SK-N-SH (cell line): ENCODE data around the gene NR1I2. TPM values are rescaled to one million over a fixed set of nuclear protein-coding genes. Genes with fewer than 3 reads are reported as not detected.

Source experiments
- CTCF ChIA-PET: fragments of 300-600, 350-600 bp; formaldehyde crosslinking; extraction: SDS; loops from one replicate; lab custom pipeline; 2021; lab: Yijun Ruan, JAX
- POLR2A ChIA-PET: fragments of 350-600 bp; sonication (Branson Sonifier 250); formaldehyde crosslinking; extraction: SDS; loops from one replicate; lab custom pipeline; 2020; ENCODE audit warnings: antibody characterized with exemption, inconsistent platforms; lab: Yijun Ruan, JAX
- DNase-seq: peaks from one replicate; pipeline ENCODE4 v3.0.0; 2012
- H2AFZ ChIP-seq: fragments of 200-600 bp; sonication (generic); 2 replicates; pipeline ENCODE4 v1.8.1; 2016; ENCODE audit warnings: antibody characterized with exemption, mild to moderate bottlenecking, low read depth
- H3F3A ChIP-seq: fragments of 200-600 bp; sonication (generic); replicated peaks from 2 replicates; pipeline ENCODE3; 2016; ENCODE audit warnings: antibody characterized with exemption, mild to moderate bottlenecking; ENCODE audit not compliant: insufficient read depth
- H3K27ac ChIP-seq, 2 experiments: fragments of 200-500 bp in 1 of 2; fragments of 200-600 bp in 1 of 2; sonication (Bioruptor generic) in 1 of 2; sonication (generic), shearing (Covaris generic) in 1 of 2; 2 replicates each; pipeline versions ENCODE4 v1.5.1 to v1.6.1; 2014 to 2016; ENCODE audit warnings: low read depth in 2 of 2, inconsistent platforms in 1 of 2, low read length in 1 of 2, mild to moderate bottlenecking in 1 of 2, mixed read lengths in 1 of 2
- H3K27me3 ChIP-seq: fragments of 200-600 bp; sonication (generic), shearing (Covaris generic); 2 replicates; pipeline ENCODE4 v1.6.1; 2016; ENCODE audit warnings: mixed run types; ENCODE audit not compliant: insufficient read depth
- H3K36me3 ChIP-seq, 2 experiments: fragments of 200-500 bp in 1 of 2; fragments of 200-600 bp in 1 of 2; sonication (Bioruptor generic) in 1 of 2; sonication (generic) in 1 of 2; replicated peaks in 1 of 2; 2 replicates each; pipeline versions ENCODE3 to v1.5.1; 2014 to 2016; ENCODE audit warnings: low read length in 1 of 2, mild to moderate bottlenecking in 1 of 2; ENCODE audit not compliant: insufficient read depth in 2 of 2, control insufficient read depth in 1 of 2
- H3K4me1 ChIP-seq, 2 experiments: fragments of 200-500 bp in 1 of 2; fragments of 200-600 bp in 1 of 2; sonication (Bioruptor generic) in 1 of 2; sonication (generic), shearing (Covaris generic) in 1 of 2; 2 replicates each; pipeline versions ENCODE4 v1.5.1 to v1.6.1; 2014 to 2016; ENCODE audit warnings: low read depth in 1 of 2, low read length in 1 of 2, mixed run types in 1 of 2; ENCODE audit not compliant: insufficient read depth in 2 of 2, control insufficient read depth in 1 of 2
- H3K4me2 ChIP-seq: fragments of 200-600 bp; sonication (generic), shearing (Covaris generic); 2 replicates; pipeline ENCODE4 v1.6.1; 2017; ENCODE audit warnings: mixed run types
- H3K4me3 ChIP-seq, 2 experiments: fragments of 200-500 bp in 1 of 2; fragments of 200-600 bp in 1 of 2; sonication (Bioruptor generic) in 1 of 2; sonication (generic), shearing (Covaris generic) in 1 of 2; 2 replicates each; pipeline versions ENCODE4 v1.5.1 to v1.8.1; 2014 to 2016; ENCODE audit warnings: low read depth in 2 of 2, inconsistent platforms in 1 of 2, low read length in 1 of 2, mild to moderate bottlenecking in 1 of 2, mixed read lengths in 1 of 2, moderate library complexity in 1 of 2
- H3K79me2 ChIP-seq: fragments of 200-600 bp; sonication (generic); 2 replicates; pipeline ENCODE4 v1.8.1; 2017; ENCODE audit warnings: mild to moderate bottlenecking; ENCODE audit not compliant: insufficient read depth
- H3K9ac ChIP-seq: fragments of 200-600 bp; sonication (generic); 2 replicates; pipeline ENCODE4 v1.6.1; 2017; ENCODE audit warnings: mixed run types
- H3K9me2 ChIP-seq: fragments of 200-600 bp; sonication (generic); 2 replicates; pipeline ENCODE4 v1.6.1; 2017; ENCODE audit warnings: mixed run types
- H3K9me3 ChIP-seq: fragments of 200-600 bp; sonication (generic); 2 replicates; pipeline ENCODE4 v1.6.1; 2017; ENCODE audit warnings: mixed run types, mild to moderate bottlenecking, moderate library complexity
- H4K20me1 ChIP-seq: fragments of 200-600 bp; sonication (generic); 2 replicates; pipeline ENCODE4 v1.6.1; 2017; ENCODE audit warnings: mild to moderate bottlenecking, mixed run types; ENCODE audit not compliant: insufficient read depth
- CTCF ChIP-seq: fragments of 200-600 bp; sonication (generic); IDR thresholded peaks from 2 replicates; pipeline ENCODE4 v1.6.1; 2017; ENCODE audit warnings: antibody characterized with exemption, mild to moderate bottlenecking, moderate library complexity
- ELF1 ChIP-seq: IDR thresholded peaks from 2 replicates; pipeline ENCODE4 v1.4.0; 2012
- EZH2phosphoT487 ChIP-seq: fragments of 200-600 bp; sonication (generic); IDR thresholded peaks from 2 replicates; pipeline ENCODE4 v1.6.1; 2017; ENCODE audit warnings: low read depth, mixed run types, mild to moderate bottlenecking, antibody characterized with exemption, moderate library complexity, borderline replicate concordance
- FOXJ3 ChIP-seq: sonication (generic); formaldehyde crosslinking; IDR thresholded peaks from 2 replicates; pipeline ENCODE4 v1.5.1; 2020; ENCODE audit warnings: mild to moderate bottlenecking, missing genetic modification reagents
- GABPA ChIP-seq: IDR thresholded peaks from 2 replicates; pipeline ENCODE4 v1.4.0; 2012; ENCODE audit warnings: low read depth, mild to moderate bottlenecking
- GATA2 ChIP-seq: sonication (generic); formaldehyde crosslinking; IDR thresholded peaks from 2 replicates; pipeline ENCODE4 v1.5.0; 2020; ENCODE audit warnings: mild to moderate bottlenecking, missing genetic modification reagents
- IRF3 ChIP-seq: fragments of 150-350 bp; IDR thresholded peaks from 2 replicates; pipeline ENCODE4 v1.6.1; 2016; ENCODE audit warnings: mild to moderate bottlenecking, low read depth, low read length
- MAX ChIP-seq: IDR thresholded peaks from 2 replicates; pipeline ENCODE4 v1.4.0; 2012; ENCODE audit warnings: low read depth
- NFIC ChIP-seq: IDR thresholded peaks from 2 replicates; pipeline ENCODE4 v1.4.0; 2012; ENCODE audit warnings: borderline replicate concordance
- RCOR1 ChIP-seq: fragments of 150-350 bp; IDR thresholded peaks from 2 replicates; pipeline ENCODE4 v1.6.1; 2017; ENCODE audit warnings: antibody characterized with exemption, low read length
- RFX5 ChIP-seq: IDR thresholded peaks from 2 replicates; pipeline ENCODE4 v1.6.1; 2012; ENCODE audit warnings: mild to moderate bottlenecking, improper control_type of control experiment, low read length
- WGBS: methylation state at CpG from one replicate; pipeline ENCODE4 v1.1.6; 2017; ENCODE audit warnings: low lambda C conversion rate; 5-methylcytosine and 5-hydroxymethylcytosine counted together
- polyA plus RNA-seq, 3 experiments: library from polyadenylated mRNA; depleted of rRNA; stranded (reverse); fragments of >200 nt; gene quantifications; 2 replicates each; pipeline ENCODE4 v1.2.3, GENCODE V29; 2012
- TF ChIP-seq, protein P1 (sequence below): IDR thresholded peaks from 2 replicates; pipeline ENCODE4 v1.4.0; 2012; ENCODE audit warnings: low read depth, borderline replicate concordance

NR1I2 gene
- polyA plus RNA-seq, 1 of the 3 experiments (the other 2 are of a cell fraction) = 0.03 TPM

- H4K20me1 ChIP-seq = no peaks in the 10 kb centered on the region
- H2AFZ ChIP-seq = no peak overlapping the region
- 81% methylated on average over 4 of the region's 4 CpGs for WGBS
- DNase-seq = no peak
- no peaks in the 10 kb centered on the region for H3K36me3 ChIP-seq
- H3K27ac ChIP-seq = no peak overlapping the region
- H3F3A ChIP-seq = no peaks in the 10 kb centered on the region
- POLR2A ChIA-PET = no interaction called here
- CTCF ChIA-PET = interaction anchor here (1.5 kb wide), 1 partner anchor 10 kb away, joined by 5 read pairs; no protein-coding TSS in a partner anchor
- no peaks in the 10 kb centered on the region for H3K9me2 ChIP-seq
- H3K4me3 ChIP-seq = no peak overlapping the region
- TF ChIP-seq RFX5 = no peak
- no peak for TF ChIP-seq EZH2phosphoT487
- TF ChIP-seq, protein P1, sequence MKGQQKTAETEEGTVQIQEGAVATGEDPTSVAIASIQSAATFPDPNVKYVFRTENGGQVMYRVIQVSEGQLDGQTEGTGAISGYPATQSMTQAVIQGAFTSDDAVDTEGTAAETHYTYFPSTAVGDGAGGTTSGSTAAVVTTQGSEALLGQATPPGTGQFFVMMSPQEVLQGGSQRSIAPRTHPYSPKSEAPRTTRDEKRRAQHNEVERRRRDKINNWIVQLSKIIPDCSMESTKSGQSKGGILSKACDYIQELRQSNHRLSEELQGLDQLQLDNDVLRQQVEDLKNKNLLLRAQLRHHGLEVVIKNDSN = no peak
- TF ChIP-seq RCOR1 = no peak
- TF ChIP-seq, all 33 proteins: peak for 0
- Histone ChIP-seq H3K27me3 (no peaks in the 10 kb centered on the region), H3K9ac (no peak overlapping the region), H3K9me3 (no peaks in the 10 kb centered on the region), H3K79me2 (no peaks in the 10 kb centered on the region), H3K4me1 (no peaks in the 10 kb centered on the region), H3K4me2 (no peak overlapping the region)
Measured at GRCh38 chr3:119808244-119808643, 26.3 kb downstream of the NR1I2 start.

- TF ChIP-seq EZH2phosphoT487 (no peak), FOXJ3 (CRISPR knock-in tag) (no peak), MAX (no peak), GABPA (no peak)
- CTCF ChIA-PET = interaction anchor here (1.5 kb wide), 1 partner anchor 10 kb away, joined by 5 read pairs; no protein-coding TSS in a partner anchor
- no peaks in the 10 kb centered on the region for H3K27me3 ChIP-seq
- H3K4me3 ChIP-seq = no peak overlapping the region
- no peaks in the 10 kb centered on the region for H4K20me1 ChIP-seq
- no peak overlapping the region for H3K9ac ChIP-seq
- no peaks in the 10 kb centered on the region for H3K79me2 ChIP-seq
- WGBS = 87% methylated on average over 4 of the region's 6 CpGs
- H2AFZ ChIP-seq = no peak overlapping the region
- no peak for DNase-seq
- H3K4me1 ChIP-seq = no peaks in the 10 kb centered on the region
- H3K36me3 ChIP-seq = no peaks in the 10 kb centered on the region
- H3K4me2 ChIP-seq = no peak overlapping the region
- POLR2A ChIA-PET = no interaction called here
- no peaks in the 10 kb centered on the region for H3F3A ChIP-seq
- no peaks in the 10 kb centered on the region for H3K9me2 ChIP-seq
- no peak overlapping the region for H3K27ac ChIP-seq
- H3K9me3 ChIP-seq = no peaks in the 10 kb centered on the region
Measured at GRCh38 chr3:119808843-119809242, 26.9 kb downstream of the NR1I2 start.

GRCh38 chr3:119809249-119810017, 27.5 kb downstream of the NR1I2 start:
- Histone ChIP-seq H3K9me2 (no peaks in the 10 kb centered on the region), H3K4me3 (no peak overlapping the region), H3K36me3 (no peaks in the 10 kb centered on the region), H3F3A (no peaks in the 10 kb centered on the region), H4K20me1 (no peaks in the 10 kb centered on the region), H2AFZ (no peak overlapping the region), H3K27me3 (no peaks in the 10 kb centered on the region), H3K9ac (no peak overlapping the region), H3K4me1 (no peaks in the 10 kb centered on the region), H3K27ac (no peak overlapping the region), H3K4me2 (no peak overlapping the region), H3K79me2 (no peaks in the 10 kb centered on the region), H3K9me3 (no peaks in the 10 kb centered on the region)
- ChIA-PET POLR2A (no interaction called here), CTCF (interaction anchor here (1.5 kb wide), 1 partner anchor 9 kb away, joined by 5 read pairs; no protein-coding TSS in a partner anchor)
- DNase-seq = no peak
- 78% methylated on average over 29 of the region's 31 CpGs for WGBS
- TF ChIP-seq NFIC (no peak), CTCF (no peak), ELF1 (no peak), EZH2phosphoT487 (no peak), GATA2 (CRISPR knock-in tag) (no peak), IRF3 (no peak)
